Femur (tissue), 1 donor: Measurements from ENCODE around the gene MARK3.

Source experiments
- DNase-seq: peaks from one replicate; pipeline ENCODE4 v3.0.0-alpha.2; 2017

Gene MARK3

DNA sequence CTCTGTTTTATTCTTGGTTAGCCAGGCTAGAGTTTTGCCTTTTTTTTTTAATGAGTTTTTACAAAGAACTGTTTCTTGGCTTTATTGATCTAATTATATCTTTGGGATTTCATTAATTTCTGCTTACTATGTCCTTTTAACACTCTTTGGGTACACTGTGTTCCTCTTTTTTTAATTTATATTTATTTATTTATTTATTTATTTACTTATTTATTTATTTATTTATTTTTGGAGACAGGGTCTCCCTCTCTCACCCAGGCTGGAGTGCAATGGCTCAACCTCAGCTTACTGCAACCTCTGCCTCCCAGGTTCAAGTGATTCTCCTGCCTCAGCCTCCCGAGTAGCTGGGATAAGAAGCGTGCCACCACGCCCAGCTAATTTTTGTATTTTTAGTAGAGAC, 15.1 kb upstream of the MARK3 start:
- DNase-seq = no peak

DNA sequence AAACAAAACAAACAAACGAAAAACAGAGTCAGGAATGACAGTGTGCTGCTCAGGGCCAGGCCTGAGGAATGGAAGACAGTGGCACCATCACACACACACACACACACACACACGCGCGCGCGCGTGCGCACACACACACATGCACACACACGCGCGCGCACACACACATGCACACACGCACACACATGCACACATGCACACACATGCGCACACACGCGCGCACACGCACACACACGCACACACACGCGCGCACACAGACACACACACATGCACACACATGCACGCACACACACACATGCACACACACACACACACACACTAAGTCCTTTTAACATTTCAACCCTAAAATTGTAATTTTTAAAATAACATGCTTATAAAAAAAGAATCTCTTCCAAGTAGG, 13.2 kb upstream of the MARK3 start:
- no peak for DNase-seq

DNA sequence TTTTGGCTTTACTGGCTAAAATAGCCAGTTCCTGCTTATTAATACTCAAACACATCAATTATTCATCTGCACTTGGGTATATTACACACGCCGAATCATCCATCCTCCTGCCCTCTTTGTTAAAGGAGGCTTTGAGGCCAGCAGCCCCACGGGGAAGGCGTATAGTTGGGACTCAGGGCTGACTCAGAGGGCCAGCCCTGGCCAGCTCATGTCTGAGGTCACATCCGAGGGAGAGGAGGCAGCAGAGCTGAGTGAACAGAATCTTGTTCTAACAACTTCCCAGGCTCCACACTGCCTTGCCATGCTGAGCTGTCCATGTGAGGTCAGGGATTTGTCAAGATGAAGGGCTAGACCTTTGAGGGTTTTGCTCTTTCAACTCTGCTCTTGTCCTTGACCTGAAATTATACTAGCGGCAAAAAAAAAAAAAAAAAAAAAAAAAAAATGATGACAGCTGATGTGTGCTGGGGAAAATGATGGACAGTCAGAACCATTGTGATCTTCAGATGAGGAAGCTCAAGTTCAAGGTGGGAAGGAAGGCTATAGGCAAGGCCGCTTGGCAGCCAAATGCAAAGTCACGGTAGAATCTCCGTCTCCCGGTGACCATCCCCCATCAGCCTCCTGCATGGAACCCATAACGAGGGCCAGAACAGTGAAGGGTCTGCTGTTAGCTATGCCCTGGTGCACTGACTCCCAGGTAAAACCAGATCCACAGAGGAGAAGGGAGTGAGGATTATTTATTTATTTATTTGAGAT, 12.5 kb upstream of the MARK3 start:
- no peak for DNase-seq

DNA sequence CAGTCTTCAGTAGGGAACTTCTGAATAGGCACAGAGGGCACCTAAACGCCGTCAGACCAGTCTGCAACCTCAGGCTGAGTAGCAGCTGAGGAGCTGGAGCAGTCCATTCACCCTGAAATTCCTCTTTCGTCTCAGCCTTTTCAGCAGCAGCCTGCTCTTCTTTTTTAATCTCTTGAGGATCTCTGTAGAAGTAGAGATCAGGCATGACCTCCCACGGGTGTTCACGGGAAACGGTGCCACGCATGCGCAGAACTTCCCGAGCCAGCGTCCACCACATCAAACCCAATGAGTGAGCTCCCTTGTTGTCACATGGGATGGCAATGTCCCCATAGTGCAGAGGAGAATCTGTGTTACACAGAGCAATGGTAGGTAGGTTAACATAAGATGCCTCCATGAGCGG, 11.1 kb upstream of the MARK3 start:
- DNase-seq = no peak

DNA sequence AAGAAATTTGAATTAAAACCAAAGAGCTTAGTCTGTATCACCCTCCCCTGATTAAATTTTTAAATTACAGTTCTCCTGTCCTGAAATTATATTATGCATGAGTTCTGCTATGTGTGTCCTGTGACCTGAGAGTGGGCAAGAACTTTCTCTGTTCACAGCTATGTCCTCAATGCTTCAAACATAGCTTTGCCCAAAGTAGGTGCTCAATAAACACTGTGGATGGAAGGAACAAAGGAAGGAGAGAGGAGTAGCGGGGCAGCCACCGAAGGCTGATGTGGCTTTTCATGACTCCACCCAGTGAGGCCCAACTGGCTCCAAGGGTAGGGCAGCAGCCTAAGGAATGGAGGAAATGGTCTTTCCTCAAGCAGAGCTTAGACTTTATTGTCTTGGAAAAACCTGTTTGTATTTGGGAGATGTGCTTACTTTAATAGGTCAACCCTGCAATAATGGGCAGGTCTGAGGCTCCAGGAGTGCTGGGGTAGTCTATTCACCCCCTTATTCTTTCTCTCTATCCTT, 7.6 kb upstream of the MARK3 start:
- no peak for DNase-seq

DNA sequence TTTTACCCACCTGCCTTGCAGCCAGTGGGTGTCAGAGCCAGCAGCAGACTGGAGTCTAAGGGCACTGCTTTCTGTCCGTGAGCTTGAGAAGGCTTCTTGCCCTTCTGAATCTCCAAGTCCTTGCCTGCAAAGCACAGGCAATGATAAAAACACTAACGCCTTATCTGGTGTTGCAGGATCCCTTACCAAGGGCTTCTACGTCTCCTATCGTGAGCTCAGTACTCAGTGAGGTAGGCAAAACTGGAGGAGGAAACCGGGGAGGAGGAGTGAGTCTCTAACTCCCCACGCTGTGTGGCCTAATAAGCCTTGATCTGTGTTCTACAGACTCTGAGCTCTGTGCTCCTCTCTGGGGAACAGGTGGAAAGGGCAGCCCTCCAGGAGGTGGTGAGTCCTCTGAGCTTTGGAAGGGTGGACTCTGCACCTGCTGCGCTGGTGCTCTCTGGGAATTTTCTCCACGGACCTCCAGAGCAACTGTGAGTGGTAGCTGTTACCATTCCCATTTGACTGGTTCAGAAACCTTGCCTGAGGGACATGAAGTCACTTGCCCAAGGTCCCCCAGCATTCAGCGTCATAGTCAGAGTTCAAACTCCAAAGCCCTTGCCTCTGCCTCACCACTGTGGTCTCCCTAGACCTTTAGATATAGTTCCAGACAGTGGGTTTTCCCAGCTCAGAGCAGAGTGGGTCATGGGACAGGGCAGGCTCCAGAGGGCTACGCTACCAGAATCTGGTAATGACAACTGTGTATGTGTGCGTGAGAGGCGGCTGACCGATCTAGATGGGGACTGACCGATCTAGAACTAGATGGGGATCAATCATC, 7.0 kb upstream of the MARK3 start:
- no peak for DNase-seq

DNA sequence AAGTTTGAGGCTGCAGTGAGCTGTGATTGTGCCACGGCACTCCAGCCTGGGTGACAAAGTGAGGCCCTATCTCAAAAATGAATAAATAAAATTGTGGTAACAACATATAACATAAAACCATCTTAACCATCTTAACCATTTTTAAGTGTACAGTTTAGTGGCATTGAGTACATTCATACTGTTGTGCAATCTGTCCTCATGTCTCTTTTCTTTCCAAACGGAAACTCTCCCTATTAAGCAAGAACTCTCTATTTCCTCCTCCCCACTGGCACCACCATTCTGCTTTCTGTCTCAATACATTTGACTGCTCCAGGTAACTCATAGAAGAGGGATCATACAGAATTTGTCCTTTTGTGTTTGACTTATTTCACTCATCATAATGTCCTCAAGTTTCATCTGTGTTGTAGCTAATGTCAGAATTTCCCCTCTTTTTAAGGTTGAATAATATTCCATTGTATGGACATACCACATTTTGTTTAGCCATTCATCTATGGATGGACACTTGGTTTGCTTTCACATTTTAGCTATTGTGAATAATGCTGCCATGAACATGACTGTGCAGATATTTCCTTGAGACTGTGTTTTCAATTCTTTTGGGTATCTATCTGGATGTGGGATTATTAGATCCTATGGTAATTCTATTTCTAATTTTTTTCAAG, 4.4 kb upstream of the MARK3 start:
- no peak for DNase-seq

DNA sequence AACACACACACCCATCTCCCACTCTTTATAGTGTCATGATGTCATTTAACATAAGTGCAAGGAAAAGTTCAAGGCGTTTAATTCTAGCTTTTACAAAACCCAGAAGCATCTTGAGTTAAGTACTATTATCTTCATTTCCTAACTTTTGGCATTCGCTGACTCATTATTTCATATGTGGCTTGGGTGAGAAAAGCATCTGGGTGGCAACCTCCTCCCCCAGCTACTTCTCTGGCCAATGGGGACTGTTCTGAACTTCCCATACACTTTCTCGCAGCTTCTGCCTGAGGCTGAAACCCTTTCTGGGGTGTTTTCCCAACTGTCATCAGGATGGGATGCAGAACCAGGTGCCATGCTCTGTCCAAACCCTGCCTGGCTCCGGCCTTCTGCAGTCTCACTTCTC, 2.8 kb upstream of the MARK3 start:
- DNase-seq = no peak

DNA sequence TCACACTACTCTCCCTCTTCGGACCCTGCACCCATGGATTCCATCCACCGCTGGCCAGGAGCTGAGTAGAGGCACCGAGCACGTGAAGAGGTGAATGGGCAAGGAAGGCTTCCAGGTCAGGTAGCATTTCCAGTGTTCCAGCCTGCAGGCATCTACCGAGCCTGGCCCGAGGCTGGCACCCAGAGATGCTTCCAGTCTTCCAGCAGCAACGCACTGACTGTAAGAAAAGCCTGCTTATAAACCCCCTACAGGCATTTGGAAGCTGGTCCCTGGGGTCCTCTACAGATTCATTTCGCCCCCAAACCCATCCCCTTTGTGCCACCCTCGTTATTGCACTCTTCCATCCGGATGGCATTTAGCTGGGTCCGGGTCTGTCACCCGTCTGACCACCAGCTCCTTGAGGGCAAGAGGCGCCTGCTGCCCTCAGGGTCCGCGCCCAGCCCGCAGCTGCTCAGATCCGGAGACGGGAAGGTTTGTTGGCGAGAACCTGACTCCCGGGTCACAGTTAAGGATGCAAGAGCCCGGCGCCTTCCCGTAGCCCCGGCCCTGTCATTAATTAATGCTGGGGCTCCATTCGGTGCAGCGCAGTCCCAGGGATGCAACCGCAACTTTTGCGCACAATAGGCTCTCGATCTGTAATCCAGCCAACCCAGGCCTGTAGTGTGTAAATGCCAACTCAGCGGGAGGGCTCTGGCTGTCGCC, 614 bp upstream of the MARK3 start:
- no peak for DNase-seq

DNA sequence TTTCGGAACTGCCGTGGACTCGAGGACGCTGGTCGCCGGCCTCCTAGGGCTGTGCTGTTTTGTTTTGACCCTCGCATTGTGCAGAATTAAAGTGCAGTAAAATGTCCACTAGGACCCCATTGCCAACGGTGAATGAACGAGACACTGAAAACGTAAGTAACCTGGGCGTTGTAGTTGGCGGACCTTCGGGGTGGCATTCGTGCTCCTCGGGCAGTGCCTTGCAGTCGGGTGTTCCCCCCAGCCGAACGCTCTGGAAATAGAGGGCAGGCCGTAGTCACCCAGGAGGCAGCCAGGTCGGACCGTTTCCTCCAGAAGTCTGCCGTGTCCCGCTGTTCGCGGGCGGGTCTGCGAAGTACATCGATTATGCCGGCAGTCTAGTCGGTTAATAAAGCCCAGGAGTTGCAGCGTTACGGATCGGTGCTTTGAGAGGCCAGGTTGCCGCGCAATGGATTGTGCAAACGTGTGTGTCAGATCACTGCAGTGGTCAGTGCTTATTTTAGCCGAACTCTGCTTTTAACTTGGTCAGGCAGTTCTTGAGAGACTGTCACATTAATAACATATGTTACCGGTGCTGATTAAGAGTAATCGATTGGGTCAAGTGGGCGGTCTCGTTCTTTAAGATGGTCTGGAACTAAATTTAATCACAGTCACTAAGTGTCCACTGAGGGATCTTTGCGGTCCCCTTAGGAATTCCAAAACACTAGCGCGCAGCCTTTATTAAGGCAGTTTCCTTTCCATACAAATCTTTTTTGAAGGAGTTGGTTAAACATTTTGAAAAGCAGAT, 906 bp downstream of the MARK3 start:
- peak; percentile 48 for DNase-seq

DNA sequence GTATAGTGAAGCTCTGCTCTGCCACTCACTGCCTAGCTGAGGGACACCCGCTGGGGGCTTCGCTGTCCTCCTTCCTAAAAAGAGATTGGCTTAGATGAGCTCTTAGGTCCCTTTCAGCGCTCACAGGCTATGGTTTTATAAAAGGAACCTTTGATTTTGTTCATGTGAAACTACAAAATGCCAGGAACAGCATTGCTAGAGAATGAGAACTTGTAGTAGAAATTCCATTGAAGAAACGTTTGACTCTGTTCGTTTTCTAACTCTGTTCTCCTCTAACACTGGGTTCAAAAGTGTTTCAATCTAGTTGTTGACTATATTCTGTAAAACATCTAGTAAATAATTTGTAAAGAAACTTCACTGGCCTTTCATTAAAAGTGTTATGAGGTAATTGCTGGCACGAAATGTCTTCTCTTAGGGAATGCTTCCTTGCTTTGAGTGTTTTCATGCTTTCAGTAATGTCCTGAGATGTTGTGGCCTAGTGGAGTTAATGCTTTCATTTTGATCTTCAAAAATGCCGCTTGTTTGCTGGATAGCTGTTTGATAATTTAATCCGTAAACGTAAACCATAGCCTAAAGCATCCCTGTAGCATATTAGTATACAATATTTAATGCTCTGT, 1.6 kb downstream of the MARK3 start:
- no peak for DNase-seq

DNA sequence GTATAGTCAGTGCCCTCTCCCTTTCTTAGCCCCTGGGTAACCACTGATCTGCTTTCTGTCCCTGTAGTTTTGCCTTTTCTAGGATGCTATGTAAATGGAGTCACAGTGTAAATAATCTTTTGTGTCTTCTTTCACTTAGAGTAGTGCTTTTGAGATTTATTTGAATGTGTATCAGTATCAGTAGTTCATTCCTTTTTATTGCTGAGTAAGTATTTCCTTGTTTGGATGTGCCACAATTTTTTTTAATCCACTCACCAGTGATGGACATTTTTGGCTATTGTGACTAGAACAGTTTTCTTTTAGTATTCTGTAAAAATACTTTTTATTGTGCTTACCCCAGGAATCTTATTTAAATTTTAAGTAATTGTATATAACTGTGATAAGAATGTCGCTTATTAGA, 3.4 kb downstream of the MARK3 start:
- DNase-seq = no peak

DNA sequence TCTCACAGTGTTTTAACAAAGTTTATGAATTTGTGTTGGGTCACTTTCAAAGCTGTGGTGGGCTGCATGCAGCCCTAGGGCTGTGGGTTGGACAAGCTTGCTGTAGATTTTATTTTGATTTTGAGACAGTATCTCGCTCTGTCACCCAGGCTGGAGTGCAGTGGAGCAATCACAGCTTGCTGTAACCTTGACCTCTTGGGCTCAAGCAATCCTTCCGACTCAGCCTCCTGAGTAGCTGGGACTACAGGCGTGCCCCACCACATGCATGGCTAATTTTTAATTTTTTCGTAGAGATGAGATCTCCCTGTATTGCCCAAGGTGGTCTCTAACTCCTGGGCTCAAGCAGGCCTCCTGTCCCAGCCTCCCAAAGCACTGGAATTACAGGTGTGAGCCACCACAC, 5.4 kb downstream of the MARK3 start:
- DNase-seq = no peak

DNA sequence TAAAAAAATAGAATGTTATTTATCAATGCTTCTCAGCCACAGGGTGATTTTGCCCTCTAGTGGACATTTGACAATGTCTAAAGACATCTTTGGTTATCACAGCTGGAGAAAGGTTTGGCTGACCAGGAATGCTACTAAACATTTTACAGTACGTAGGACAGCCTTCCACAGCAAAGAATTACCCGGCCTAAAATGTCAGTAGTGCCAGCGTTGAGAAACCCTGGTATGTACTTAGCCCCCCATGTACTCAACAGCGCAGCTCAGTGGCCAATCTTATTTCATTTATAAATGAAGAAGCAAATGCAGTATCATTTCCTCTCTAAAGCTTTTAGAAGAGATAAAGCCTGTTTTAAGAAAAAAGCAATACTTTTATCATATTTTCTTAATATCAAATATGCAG, 5.8 kb downstream of the MARK3 start:
- DNase-seq = no peak

DNA sequence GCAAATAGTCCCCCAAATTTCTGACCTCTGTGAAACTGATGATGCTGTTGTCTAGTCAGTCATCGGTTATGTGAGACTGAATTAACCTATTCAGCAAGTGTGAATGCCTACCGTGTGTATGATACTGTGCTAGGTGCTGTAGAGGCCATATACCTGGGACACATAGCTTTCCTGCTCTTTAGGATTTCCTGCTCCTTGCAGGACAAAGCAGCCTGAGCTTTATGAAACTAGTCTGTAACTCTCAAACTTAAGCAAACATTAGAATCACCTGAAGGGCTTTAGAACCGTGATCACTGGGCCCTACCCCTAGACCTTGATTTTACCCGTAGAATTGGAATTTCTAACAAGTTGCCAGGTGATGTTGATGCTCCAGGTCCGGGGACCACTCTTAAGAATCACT, 6.9 kb downstream of the MARK3 start:
- DNase-seq = no peak

DNA sequence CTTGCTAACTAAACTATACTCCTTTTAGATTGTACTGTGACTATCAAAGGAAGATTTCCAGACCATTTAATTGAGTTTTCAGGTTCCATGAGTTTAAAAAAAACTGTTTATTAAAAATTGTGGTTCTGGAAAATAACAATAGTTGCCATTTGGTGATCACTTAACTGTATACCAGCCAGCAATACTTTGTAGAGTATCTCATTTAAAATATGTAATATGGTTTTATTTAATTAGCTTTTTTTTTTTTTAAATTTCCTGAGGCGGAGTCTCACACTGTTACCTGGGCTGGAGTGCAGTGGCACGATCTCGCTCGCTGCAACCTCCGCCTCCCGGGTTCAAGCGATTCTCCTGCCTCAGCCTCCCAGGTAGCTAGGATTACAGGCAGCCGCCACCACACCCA, 7.4 kb downstream of the MARK3 start:
- DNase-seq = no peak

DNA sequence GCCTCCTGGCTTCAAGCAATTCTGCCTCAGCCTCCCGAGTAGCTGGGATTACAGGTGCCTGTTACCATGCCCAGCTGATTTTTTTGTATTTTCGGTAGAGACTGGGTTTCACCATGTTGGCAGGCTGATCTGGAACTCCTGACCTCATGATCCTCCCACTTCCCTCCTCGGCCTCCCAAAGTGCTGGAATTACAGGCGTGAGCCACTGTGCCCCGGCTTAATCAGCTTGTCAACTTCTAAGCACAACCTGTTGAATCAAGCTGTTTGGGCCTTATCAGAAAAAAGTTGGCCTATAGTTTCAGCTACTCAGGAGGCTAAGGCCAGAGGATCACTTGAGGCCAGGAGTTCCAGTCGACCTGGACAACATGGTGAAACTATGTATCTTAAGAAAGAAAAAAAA, 7.9 kb downstream of the MARK3 start:
- no peak for DNase-seq

DNA sequence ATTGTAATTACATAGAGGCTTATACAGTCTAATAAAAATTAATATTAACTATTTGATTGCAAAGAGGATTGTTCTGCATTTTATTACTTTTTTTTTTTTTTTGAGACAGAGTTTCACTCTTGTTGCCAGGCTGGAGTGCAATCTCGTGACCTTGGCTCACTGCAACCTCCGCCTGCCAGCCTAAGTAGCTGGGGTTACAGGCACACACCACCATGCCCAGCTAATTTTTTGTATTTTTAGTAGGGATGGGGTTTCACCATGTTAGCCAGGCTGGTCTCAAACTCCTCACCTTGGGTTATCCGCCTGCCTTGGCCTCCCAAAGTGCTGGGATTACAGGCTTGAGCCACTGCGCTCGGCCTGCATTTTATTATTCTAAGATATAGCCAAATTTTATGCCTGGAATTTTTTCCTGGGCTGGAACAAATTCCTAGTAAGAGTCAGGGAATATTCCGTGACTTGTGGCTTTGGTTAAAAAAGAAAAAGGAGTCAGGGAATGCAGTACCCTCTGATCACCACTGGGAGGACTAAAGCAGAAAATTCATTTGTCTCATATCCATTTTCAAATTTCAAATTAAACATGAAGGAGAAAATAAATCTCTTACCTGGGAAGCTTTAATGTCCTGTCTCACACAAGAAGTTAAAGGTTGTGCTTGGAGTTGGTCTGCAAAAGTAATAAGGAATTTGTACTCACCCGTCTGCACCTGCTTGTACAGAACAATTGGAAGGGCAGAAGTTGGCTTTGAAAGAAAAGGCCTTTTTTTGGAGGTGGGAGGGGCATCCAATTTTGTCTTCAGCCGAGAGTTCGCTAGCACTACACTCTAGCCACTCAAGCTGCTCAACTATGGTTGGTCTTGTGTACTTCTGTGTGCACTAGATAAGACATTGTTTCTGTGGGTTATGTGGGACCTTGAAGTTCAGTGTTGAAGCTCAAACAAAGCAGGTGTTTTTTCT, 8.7 kb downstream of the MARK3 start:
- no peak for DNase-seq

DNA sequence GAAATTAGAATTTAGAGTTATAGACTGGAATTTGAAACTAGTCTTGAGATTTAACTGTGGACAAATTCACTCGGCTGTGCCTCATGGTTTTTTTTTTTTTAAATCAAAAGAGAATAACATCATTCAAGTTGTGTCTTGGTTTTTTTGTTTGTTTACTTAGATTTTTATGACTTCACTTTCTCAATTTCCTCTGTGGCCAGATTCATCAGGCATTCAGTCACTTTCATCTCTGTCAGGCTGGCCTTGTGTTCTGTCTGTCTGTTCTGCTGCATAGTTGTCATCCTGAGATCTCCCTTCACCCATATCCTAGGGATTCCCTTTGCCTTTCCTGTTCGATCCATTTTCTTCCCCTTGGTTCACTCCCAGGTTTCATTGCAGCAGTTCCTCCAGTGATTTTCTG, 10.0 kb downstream of the MARK3 start:
- no peak for DNase-seq

DNA sequence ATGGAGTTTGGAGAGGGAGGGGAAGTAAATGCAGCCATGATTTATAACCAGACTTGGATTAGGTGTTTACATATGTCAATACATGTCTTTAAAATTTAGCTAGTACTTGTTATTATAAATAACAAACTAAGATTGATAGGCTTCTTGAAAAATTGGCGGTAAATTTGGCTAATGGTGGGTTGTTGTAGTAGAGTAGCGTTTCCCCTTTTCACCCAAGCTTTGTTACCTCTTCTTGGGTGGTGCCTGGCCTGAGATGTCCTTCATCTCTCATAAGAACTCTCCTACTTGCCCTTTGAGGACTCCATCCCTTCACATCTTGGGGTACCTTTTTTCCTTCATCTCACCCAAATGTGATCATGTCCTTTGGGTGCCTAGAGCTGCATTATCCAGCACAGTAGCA, 11.2 kb downstream of the MARK3 start:
- DNase-seq = no peak
